ENCODE measurements around the gene CEPT1.

Gene CEPT1

GRCh38 chr1:111193712-111194480 is 53.9 kb downstream of the CEPT1 start:
- DNase-seq: no peak

- DNase-seq: no peak
These were observed 55.1 kb downstream of the CEPT1 start for GRCh38 chr1:111195002-111195684.

DNA sequence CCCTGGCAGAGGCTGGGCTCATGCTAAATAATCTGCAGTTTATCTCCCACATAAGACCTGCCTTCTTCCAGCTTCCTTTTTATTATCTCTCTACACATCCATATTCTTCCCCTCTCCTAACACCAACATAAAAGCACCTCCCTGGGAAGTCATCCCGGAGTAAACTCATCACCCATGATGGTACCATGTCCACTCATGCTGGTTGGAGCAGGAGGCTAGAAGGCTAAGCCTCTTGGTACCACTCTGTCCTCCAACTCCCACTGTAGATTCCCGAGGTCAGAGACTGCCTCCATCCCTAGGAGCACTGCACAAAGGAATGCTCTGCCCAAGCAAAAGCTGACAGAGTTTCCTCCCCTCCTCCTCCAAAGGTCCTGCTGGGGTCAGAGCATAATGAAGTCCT is 56.2 kb downstream of the CEPT1 start:
- no peak for DNase-seq

DNA sequence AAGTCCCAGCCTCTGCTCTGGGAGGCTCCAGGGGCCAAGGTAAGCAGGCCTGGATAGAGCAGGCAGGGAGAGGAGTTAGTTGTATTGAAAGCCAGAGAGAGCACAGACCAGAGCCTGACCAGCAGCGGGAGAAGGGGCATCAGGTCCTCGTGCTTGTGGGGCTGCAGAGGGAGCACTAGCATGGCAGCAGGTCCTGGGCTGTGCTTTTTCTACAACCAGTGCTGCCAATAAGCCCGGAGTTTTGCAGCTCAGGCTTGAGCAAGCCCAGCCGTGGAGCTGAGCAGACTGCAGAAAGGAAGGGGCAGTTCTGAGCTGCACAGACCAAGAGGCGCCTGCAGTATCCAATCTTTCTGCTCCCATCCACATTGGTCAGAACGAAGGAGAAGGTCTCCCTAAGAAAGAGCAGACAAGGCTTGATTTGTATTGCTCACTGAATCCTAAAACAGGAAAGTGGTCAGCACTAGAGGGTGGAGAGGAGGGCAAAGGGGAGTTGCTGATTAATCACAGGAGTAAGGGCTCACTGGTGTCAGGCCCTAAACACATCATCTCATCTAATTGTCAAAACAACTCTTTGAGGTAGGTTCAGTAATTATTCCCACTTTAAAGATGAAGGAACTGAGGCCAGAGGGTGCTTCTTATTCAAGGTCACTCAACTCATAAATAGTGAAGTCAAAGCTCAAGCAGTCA is 57.7 kb downstream of the CEPT1 start:
- DNase-seq: peak; percentile 68

DNA sequence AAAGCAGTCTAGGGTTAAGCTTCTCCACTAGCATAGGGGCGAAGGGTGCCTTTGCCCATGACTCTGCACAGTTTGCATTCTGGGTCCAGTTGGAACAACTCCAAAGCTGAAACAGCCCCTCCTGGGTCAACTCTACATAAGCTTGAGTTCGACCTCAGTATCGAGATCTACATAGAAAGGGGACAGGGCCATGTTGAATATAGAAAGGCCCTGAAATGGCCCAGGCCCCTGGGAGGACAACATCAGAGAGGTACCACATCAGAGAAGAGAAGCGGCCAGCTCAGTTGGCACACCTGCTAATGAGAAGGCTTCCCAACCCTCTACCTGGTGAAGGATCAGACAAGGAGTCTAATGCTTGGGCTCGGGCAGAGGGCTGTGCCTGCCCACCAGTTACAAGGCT is 58.8 kb downstream of the CEPT1 start:
- DNase-seq: no peak

GRCh38 chr1:111199329-111199728 is 59.3 kb downstream of the CEPT1 start:
- DNase-seq: no peak

DNA sequence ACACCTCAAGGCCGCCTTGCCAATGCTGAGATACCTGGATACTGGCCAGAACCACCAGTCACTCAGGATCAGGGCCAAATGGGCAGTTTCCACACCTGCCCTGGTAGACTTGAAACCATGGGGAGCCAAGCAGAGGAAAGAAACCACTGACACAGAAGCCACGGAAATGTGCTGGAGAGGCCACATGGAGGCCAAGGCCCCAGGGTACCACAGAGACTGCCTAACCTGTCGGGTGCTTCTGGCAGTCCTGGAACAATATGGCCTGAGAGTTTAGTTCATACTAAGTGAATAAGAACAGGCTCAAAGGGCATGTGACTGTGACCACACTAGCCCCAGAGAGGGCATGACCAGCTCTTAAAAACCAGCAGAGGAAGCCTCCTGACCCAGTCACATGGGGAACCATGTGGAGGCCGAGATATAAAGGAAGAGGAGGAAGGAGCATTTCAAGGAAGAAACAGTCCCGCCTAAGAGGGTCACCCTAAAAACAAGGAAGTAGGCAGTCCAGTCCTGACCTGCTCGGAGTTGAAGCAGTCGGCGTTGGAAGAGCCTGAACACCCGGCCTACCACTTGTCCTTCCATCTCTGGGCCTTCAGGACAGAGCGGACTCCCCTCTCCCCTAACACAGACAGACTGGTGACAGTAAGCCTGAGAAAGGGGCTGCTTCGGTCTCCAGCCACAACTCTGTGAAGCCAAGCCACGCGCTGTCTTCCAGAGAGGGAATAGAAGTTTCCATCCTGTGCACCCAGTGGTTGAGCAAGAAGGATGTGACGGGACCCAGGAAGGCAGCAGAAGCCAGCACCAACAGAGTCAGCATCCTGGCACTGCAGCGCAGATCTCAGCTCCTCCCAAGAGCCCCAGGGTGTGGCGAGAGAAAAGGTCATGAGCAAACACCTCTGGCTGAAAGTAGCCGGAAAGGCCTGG is 60.1 kb downstream of the CEPT1 start, which contains the start of gene DENND2D:
DENND2D (minus strand) TSS at position 766 of the 921 bp plus-strand sequence; CDS start at position 579, 187 bp downstream.
- DNase-seq: peak; percentile 42

- no peak for DNase-seq
These were observed 60.8 kb downstream of the CEPT1 start for GRCh38 chr1:111200802-111201161.

GRCh38 chr1:111201275-111202090 is 61.5 kb downstream of the CEPT1 start:
- DNase-seq: no peak

DNA sequence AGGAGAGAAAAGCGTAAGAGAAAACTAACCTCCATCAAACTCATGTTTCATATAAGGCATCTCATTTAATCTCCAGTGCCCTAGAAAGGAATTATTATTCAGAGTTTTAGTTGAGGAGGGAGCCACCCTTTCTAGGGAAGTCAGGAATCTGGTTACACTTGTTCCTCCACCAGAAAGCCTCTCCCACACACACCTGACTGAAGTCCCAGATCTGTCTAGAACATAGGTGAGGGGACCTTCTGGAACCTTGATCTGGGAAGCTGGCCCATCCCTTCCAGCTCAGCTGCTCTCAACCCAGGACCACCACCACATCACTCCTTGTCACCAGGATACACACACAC is 62.3 kb downstream of the CEPT1 start:
- no peak for DNase-seq

DNA sequence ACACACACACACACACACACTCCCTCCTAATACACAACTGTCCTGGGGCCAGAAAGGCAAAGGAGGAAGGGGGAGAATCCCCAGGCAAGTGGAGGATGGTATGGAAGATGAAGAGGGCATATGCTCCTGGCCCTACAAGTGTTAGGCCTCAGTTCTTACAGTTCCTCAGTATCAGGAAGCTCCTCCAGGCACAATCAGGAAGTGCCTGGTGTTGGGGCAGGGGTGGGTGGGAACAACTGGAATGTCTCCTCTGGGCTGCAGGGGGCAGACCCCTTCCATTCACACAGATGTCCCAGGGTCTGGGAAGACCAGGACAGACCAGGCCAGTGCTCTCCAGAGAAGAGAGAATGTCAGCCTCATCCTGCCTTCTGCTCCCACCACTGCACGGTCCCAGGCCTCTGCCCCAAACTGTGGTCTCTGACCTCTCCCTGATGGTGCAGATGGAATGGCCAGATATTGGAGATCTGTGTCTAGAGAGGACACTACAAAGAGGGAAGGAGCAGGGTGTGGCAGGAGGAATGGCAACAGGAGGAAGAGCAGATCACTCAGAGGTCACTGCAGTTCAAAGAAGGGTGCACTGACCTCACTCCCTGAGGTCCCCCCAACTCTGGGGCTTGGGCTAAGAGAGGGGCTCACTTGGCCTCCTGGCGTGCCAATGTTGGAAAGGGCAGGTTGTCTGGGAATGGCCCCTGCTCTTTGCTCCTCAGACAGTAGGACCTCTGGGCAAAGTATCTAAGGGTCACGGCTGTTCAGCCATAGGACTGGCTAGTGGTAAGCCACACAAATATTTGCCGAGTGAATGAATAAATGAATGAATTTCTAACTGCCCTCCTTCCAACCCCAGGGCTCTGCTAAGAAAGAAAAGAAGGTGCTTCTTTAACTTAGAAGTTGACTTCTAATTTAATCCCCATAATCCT is 62.9 kb downstream of the CEPT1 start:
- no peak for DNase-seq

DNA sequence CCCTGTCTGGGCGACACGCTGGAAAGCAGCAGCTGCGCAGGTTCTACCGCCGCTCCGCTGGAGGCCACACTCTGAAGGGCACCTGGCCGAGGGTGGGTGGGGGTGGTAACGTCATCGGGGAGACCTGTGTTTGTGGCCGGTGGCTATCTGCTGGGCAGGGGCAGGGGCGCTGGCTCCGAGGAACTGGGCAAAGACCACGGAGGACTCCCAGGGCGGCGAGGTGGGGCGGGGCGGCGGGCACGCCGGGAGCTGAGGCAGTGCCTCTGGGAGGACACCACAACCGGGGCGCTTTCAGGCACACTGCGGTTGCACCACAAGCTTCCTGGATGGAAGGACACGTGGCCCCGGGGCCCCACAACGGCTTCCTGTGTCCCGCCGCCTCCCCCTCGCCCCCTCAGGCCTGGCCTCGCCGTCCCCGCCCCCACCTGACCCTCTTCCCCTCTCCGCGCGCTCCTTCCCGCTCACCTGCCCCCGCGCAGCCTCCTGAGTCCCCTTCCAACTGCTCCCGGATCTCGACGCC is 63.7 kb downstream of the CEPT1 start:
- DNase-seq: peak; percentile 73

GRCh38 chr1:111204201-111204982 is 64.4 kb downstream of the CEPT1 start:
- peak; percentile 66 for DNase-seq

- no peak for DNase-seq
These were observed 65.1 kb downstream of the CEPT1 start for GRCh38 chr1:111204983-111205713.

- no peak for DNase-seq
These were observed 65.7 kb downstream of the CEPT1 start for GRCh38 chr1:111205714-111206050.

DNA sequence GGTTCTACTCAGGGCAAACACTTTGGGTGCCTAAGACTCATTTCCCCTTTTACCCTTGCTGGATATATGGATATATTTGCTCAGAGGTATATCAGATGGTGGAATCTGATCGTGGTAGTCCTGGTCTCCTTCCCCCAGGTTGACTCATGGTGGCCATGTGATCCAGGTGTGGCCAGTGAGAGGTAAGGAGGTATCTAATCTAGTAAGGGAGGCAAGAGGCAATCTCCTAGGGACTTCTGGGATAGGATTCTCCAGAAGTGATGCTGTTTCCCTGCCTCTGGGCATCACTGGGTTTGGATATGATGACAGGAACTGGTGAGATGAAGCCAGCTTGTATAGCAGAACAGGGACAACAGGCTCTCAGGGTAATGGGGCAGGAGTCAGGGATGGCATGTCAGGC is 68.9 kb downstream of the CEPT1 start:
- no peak for DNase-seq

DNA sequence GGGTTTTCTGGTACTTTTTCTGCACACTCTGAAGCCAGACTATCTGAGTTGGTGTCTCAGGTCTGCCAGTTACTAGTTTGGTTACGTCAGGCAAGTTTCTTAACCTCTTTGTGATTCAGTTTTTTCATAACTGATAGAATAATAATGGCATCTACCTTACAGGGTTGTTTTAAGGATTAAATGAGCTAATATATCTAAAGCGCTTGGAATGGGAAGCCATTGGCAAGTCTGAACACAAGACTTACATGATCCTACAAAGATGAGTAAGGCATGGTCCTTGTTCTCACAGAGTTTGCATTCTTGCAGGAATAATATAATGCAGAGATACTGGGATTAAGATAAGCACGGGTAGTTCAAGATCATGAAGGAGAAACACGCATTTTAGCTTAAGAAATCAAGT is 69.6 kb downstream of the CEPT1 start:
- DNase-seq: no peak

GRCh38 chr1:111211921-111212320 is 71.9 kb downstream of the CEPT1 start:
- no peak for DNase-seq

Data from activated CD4-positive, alpha-beta T cell treated with anti-CD3 and anti-CD28 coated beads for 1 hour (primary cell).